CD4-positive, alpha-beta T cell (primary cell): ENCODE results near the gene ARFGEF2. TPM values are rescaled to one million over a fixed set of nuclear protein-coding genes. Genes with fewer than 3 reads are reported as not detected.

Source experiments
- ATAC-seq: fragments of 200-7000 bp; cut with Tn5 transposase; one replicate; pipeline ENCODE4 v1.10.0; 2022; ENCODE audit warnings: mild to moderate bottlenecking; ENCODE audit not compliant: poor library complexity
- CTCF ChIA-PET: fragments of 350-600 bp; sonication (Branson Sonifier 250); formaldehyde crosslinking; loops from one replicate; lab custom pipeline; 2021; ENCODE audit warnings: antibody characterized with exemption, inconsistent platforms; lab: Charles Lee
- POLR2A ChIA-PET: fragments of 350-600 bp; sonication (Branson Sonifier 250); formaldehyde crosslinking; loops from one replicate; lab custom pipeline; 2021; ENCODE audit warnings: antibody characterized with exemption, inconsistent platforms; lab: Charles Lee
- DNase-seq, 14 experiments: peaks; one replicate each; pipeline ENCODE4 v3.0.0-alpha.2; 2013 to 2020; ENCODE audit warnings: mixed read lengths in 2 of 14
- H3K27ac ChIP-seq, 2 donors: one replicate each; pipeline versions ENCODE4 v1.5.1 to v1.7.0; 2013; ENCODE audit warnings: low read length in 2 of 2, low read depth in 1 of 2, mild to moderate bottlenecking in 1 of 2
- H3K27me3 ChIP-seq, 2 experiments: 1 replicate in 1 of 2; 2 replicates in 1 of 2; pipeline versions ENCODE4 v1.6.1 to v1.7.0; 2013; ENCODE audit warnings: low read length in 2 of 2, control low read depth in 1 of 2, mild to moderate bottlenecking in 1 of 2, moderate library complexity in 1 of 2; ENCODE audit not compliant: insufficient read depth in 2 of 2, control insufficient read depth in 1 of 2
- H3K36me3 ChIP-seq: one replicate; pipeline ENCODE4 v1.6.1; 2013; ENCODE audit warnings: low read length, control low read depth; ENCODE audit not compliant: insufficient read depth
- H3K4me1 ChIP-seq: one replicate; pipeline ENCODE4 v1.6.1; 2013; ENCODE audit warnings: low read length, control low read depth; ENCODE audit not compliant: insufficient read depth
- H3K4me3 ChIP-seq: one replicate; pipeline ENCODE4 v1.5.1; 2013; ENCODE audit warnings: mild to moderate bottlenecking, low read length, moderate library complexity
- H3K9me3 ChIP-seq, 2 experiments: 1 replicate in 1 of 2; 2 replicates in 1 of 2; pipeline versions ENCODE4 v1.6.1 to v1.7.0; 2013; ENCODE audit warnings: low read length in 2 of 2, mild to moderate bottlenecking in 2 of 2, control low read depth in 1 of 2, moderate library complexity in 1 of 2; ENCODE audit not compliant: control insufficient read depth in 1 of 2, insufficient read depth in 1 of 2
- H3K27ac Mint-ChIP-seq: one replicate; pipeline ENCODE4 v1.8.0; 2020; ENCODE audit warnings: mixed read lengths
- H3K27me3 Mint-ChIP-seq: one replicate; pipeline ENCODE4 v1.8.0; 2021; ENCODE audit warnings: mixed read lengths
- H3K36me3 Mint-ChIP-seq: one replicate; pipeline ENCODE4 v1.8.0; 2021; ENCODE audit warnings: low read depth, mixed read lengths
- H3K4me1 Mint-ChIP-seq: one replicate; pipeline ENCODE4 v1.8.0; 2021; ENCODE audit warnings: low read depth, mixed read lengths
- H3K4me3 Mint-ChIP-seq: one replicate; pipeline ENCODE4 v1.8.0; 2020; ENCODE audit warnings: mild to moderate bottlenecking, mixed read lengths
- H3K9me3 Mint-ChIP-seq: one replicate; pipeline ENCODE4 v1.8.0; 2020; ENCODE audit warnings: mixed read lengths
- intact Hi-C, 2 experiments: fragments of 100-400 bp; cut with DNase I in 1 of 2; cut with micrococcal nuclease in 1 of 2; formaldehyde crosslinking; loops; one replicate each; pipeline versions ENCODE4 v1.15.1 to v1.9.0; 2023 to 2025; cut with DNase I, micrococcal nuclease
- total RNA-seq, 174 experiments: library from RNA in 2 of 174; stranded (reverse) in 2 of 174; gene quantifications; one replicate each; pipeline ENCODE4 v1.2.3 and lab custom pipeline; 2021 to 2026
- TF ChIP-seq, protein P1 (sequence below): fragments of 200-600 bp; IDR thresholded peaks from one replicate; pipeline ENCODE4 v1.8.0; 2022; ENCODE audit warnings: antibody characterized with exemption, mild to moderate bottlenecking

Gene ARFGEF2
- total RNA-seq, 2 experiments from 2014 or later, result 23.0 to 23.4 TPM

DNA sequence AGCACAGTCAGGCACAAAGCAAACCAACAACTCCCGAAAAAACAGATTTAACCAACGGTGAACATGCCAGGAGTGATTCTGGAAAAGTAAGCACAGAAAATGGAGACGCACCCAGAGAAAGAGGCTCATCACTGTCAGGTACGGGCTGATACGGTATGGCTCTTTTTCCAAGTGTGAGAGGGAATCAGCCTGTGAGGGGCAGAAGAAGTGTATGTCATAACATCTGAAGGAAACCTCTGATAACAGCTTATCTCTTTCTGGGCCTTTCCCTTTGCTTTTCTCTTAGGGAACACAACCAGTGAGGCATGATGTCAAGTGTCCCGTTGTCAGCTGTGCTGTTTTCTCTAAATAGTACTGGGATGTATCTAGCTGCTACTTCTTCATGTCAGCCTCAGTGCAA is 32.1 kb downstream of the ARFGEF2 start:
- H3K27me3 ChIP-seq, result no peaks in the 10 kb centered on the region
- no peak overlapping the region for H3K4me3 ChIP-seq
- intact Hi-C loops, result no loop called here
- DNase-seq (no peak), ATAC-seq (no peak)
- H3K36me3 Mint-ChIP-seq, result peaks cover 92% of the 10 kb centered on the region
- H3K4me1 Mint-ChIP-seq, result no peaks in the 10 kb centered on the region
- ChIA-PET POLR2A (no interaction called here), CTCF (no interaction called here)
- H3K27ac Mint-ChIP-seq, result no peak overlapping the region
- H3K27me3 Mint-ChIP-seq, result no peaks in the 10 kb centered on the region
- no peaks in the 10 kb centered on the region for H3K9me3 Mint-ChIP-seq
- H3K36me3 ChIP-seq, result peaks cover 86% of the 10 kb centered on the region
- no peak overlapping the region for H3K4me3 Mint-ChIP-seq
- H3K4me1 ChIP-seq, result no peaks in the 10 kb centered on the region
- TF ChIP-seq, protein P1, sequence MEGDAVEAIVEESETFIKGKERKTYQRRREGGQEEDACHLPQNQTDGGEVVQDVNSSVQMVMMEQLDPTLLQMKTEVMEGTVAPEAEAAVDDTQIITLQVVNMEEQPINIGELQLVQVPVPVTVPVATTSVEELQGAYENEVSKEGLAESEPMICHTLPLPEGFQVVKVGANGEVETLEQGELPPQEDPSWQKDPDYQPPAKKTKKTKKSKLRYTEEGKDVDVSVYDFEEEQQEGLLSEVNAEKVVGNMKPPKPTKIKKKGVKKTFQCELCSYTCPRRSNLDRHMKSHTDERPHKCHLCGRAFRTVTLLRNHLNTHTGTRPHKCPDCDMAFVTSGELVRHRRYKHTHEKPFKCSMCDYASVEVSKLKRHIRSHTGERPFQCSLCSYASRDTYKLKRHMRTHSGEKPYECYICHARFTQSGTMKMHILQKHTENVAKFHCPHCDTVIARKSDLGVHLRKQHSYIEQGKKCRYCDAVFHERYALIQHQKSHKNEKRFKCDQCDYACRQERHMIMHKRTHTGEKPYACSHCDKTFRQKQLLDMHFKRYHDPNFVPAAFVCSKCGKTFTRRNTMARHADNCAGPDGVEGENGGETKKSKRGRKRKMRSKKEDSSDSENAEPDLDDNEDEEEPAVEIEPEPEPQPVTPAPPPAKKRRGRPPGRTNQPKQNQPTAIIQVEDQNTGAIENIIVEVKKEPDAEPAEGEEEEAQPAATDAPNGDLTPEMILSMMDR, result no peak
- H3K9me3 ChIP-seq, result no peaks in the 10 kb centered on the region
- H3K27ac ChIP-seq, result no peak overlapping the region

DNA sequence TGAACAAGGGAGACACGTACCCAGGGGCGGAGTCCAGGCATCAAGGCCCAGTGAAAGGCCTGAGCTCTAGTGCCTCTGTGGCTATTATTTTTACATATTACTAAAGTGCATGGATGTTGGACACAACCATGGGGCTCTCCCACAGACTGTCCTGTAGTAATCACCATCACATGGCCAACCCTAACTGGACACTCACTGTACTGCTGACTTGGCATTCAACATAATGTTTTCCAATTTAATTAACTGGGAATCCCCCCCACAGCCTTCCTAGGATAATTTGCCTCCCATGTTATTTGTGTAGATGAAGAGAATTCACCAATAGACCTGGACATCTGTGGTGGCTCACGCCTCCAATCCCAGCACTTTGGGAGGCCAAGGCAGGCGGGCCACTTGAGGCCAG is 34.5 kb downstream of the ARFGEF2 start:
- Histone ChIP-seq H3K27me3 (no peaks in the 10 kb centered on the region), H3K27ac (no peak overlapping the region), H3K4me3 (no peak overlapping the region), H3K4me1 (no peaks in the 10 kb centered on the region), H3K36me3 (peaks cover 80% of the 10 kb centered on the region), H3K9me3 (no peaks in the 10 kb centered on the region)
- DNase-seq, result no peak
- Mint-ChIP-seq H3K9me3 (no peaks in the 10 kb centered on the region), H3K27me3 (no peaks in the 10 kb centered on the region), H3K27ac (no peak overlapping the region), H3K4me3 (no peak overlapping the region), H3K36me3 (peaks cover 79% of the 10 kb centered on the region), H3K4me1 (no peaks in the 10 kb centered on the region)
- TF ChIP-seq, protein P1, result no peak
- no peak for ATAC-seq
- POLR2A ChIA-PET, result interaction anchor here (0.6 kb wide), 1 partner anchor 1774 kb away, joined by 3 read pairs; no protein-coding TSS in a partner anchor
- intact Hi-C loops, result no loop called here
- CTCF ChIA-PET, result no interaction called here

DNA sequence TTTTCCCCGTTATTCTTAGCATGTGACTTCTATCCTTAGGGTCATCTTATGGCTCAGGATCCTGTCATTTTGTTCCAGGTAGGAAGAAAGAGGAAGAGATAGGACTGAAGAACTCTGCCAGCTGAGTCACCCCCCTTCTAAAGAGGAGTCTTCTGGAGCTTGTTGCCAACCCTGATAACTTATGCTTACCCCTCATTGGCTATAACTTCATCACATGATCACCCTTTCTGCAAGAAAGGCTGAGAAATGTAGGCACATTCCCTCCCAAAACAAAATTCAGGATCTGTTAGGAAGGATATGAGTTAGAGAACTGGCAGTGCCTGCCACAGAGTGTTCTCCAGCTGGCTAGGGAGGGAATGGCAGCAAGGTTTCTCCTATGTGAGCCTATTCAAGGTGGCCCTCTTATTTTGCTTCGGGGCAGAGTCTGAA is 35.6 kb downstream of the ARFGEF2 start:
- Mint-ChIP-seq H3K36me3 (peaks cover 69% of the 10 kb centered on the region), H3K4me1 (no peaks in the 10 kb centered on the region), H3K27me3 (no peaks in the 10 kb centered on the region), H3K9me3 (no peaks in the 10 kb centered on the region), H3K4me3 (no peak overlapping the region), H3K27ac (no peak overlapping the region)
- Histone ChIP-seq H3K27me3 (no peaks in the 10 kb centered on the region), H3K9me3 (no peaks in the 10 kb centered on the region), H3K4me3 (no peak overlapping the region), H3K4me1 (no peaks in the 10 kb centered on the region), H3K27ac (no peak overlapping the region), H3K36me3 (peaks cover 72% of the 10 kb centered on the region)
- TF ChIP-seq, protein P1, result no peak
- DNase-seq (no peak), ATAC-seq (no peak)
- intact Hi-C loops, result no loop called here
- CTCF ChIA-PET, result no interaction called here
- POLR2A ChIA-PET, result no interaction called here
